Measurements from ENCODE around the gene EED.

DNA sequence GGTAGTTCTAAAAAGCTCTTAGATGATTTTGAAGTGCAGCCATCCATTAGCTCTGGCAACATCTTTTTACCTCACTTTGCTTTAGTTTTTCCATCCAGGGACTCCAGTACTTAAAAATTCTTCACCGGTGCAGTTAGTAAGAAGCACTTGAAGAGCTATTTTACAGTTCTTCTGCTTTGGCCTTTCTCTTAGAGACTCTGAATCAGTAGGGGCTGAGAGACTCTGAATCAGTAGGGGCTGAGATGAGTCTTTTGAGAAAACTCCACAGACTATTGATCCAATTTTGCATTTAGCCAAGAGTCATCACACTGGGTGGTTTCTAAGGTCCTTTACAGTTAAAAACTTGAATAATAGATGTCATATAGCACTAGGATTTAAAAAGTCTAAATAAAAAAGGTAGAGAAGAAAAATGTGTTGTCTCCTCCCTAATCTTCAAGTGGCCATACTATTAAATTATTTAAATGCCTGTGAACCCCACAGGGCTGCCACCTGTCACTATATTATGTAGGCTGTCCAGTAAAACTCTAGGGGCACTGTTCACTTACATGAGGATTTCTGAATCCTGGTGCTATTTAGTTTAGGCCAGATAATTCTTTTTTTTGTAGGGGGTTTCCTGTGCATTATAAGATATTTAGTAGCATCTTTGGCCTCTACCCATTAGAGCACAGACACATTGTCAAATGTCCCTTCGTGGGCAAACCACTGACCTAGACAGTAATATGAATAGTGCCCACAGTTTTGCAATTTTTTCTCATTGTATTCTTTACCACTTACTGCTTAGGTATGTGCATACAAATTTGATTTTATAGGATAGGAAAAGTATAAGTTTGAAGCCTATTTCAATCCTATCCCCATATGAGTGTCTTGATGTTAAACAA is 31.2 kb downstream of the EED start:
- TF ChIP-seq CTCF (IDR thresholded peaks at IDR 0.05) = no peak
- no peak for TF ChIP-seq POLR2A (IDR thresholded peaks at IDR 0.05)

Measured in thyroid gland (tissue), 4 donors.